Nephron (organoid): ENCODE measurements around the gene NPTN.

Experiments used
- H3K27ac Mint-ChIP-seq, 3 experiments: 2 replicates each; pipeline ENCODE4 v1.8.0; 2020; ENCODE audit warnings: mixed read lengths in 3 of 3, mild to moderate bottlenecking in 2 of 3, moderate library complexity in 1 of 3
- H3K27me3 Mint-ChIP-seq: 2 replicates; pipeline ENCODE4 v1.8.0; 2021; ENCODE audit warnings: low read depth, mild to moderate bottlenecking, moderate library complexity, mixed read lengths
- H3K36me3 Mint-ChIP-seq: 2 replicates; pipeline ENCODE4 v1.8.0; 2020; ENCODE audit warnings: low read depth, mixed read lengths
- H3K4me1 Mint-ChIP-seq: 2 replicates; pipeline ENCODE4 v1.8.0; 2020; ENCODE audit warnings: mixed read lengths
- H3K4me3 Mint-ChIP-seq, 3 experiments: 2 replicates each; pipeline ENCODE4 v1.8.0; 2020; ENCODE audit warnings: mild to moderate bottlenecking in 3 of 3, mixed read lengths in 3 of 3, moderate library complexity in 2 of 3
- H3K9me3 Mint-ChIP-seq: 2 replicates; pipeline ENCODE4 v1.8.0; 2020; ENCODE audit warnings: mixed read lengths
- TF ChIP-seq, protein P1 (sequence below), 3 experiments: fragments of 200-600 bp; sonication (generic); IDR thresholded peaks; one replicate each; pipeline ENCODE4 v1.5.0; 2021; ENCODE audit warnings: antibody characterized with exemption in 3 of 3; ENCODE audit not compliant: unreplicated experiment in 3 of 3

Gene NPTN

DNA sequence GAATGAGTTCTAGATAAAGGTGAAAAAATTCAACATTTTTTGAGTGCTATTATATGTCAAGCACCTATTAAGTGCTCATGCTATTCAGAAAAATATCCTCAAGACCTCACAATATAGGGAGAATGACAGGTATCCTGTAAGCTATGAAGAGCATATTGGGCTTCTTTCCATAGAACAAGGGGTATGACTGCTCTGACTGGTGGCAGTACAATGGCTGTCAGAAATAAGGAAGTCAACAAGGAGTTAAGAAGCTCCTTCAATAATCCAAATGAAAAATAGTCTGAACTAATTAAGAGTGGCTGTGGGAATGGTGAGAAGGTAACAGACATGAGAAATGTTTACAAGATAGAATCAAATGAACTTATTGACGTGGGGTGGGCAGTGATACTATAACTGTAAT, 24.7 kb downstream of the NPTN start:
- H3K27me3 Mint-ChIP-seq, result no peaks in the 10 kb centered on the region
- no peaks in the 10 kb centered on the region for H3K9me3 Mint-ChIP-seq
- TF ChIP-seq, protein P1, sequence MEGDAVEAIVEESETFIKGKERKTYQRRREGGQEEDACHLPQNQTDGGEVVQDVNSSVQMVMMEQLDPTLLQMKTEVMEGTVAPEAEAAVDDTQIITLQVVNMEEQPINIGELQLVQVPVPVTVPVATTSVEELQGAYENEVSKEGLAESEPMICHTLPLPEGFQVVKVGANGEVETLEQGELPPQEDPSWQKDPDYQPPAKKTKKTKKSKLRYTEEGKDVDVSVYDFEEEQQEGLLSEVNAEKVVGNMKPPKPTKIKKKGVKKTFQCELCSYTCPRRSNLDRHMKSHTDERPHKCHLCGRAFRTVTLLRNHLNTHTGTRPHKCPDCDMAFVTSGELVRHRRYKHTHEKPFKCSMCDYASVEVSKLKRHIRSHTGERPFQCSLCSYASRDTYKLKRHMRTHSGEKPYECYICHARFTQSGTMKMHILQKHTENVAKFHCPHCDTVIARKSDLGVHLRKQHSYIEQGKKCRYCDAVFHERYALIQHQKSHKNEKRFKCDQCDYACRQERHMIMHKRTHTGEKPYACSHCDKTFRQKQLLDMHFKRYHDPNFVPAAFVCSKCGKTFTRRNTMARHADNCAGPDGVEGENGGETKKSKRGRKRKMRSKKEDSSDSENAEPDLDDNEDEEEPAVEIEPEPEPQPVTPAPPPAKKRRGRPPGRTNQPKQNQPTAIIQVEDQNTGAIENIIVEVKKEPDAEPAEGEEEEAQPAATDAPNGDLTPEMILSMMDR (IDR thresholded peaks at IDR 0.05; ENCODE audit: unreplicated experiment in 3 of 3), result no peak
- no peak overlapping the region for H3K4me3 Mint-ChIP-seq
- peak overlapping the region; percentile 5 to 14 (median 9) for H3K27ac Mint-ChIP-seq
- H3K36me3 Mint-ChIP-seq, result peaks cover 5% of the 10 kb centered on the region
- peaks cover 38% of the 10 kb centered on the region for H3K4me1 Mint-ChIP-seq

DNA sequence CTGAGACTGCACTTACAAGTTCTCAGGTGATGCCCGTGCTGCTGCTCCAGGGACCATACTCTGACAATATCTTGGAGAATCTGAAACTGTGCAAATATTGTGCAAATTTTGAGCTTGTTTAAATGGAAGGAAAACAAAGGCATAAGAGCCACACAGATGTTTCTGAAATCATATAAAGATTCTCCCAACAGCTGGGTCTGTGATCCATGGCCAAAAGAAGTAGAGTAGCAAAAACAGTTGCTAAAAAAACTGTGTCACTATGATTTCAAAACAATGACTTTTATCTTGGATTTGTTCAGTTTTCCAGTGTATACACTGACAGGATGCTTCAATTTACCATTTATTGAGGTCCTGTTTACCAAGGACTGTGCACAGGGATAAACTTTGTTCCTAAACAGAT, 25.3 kb downstream of the NPTN start:
- H3K4me3 Mint-ChIP-seq, result no peak overlapping the region
- H3K36me3 Mint-ChIP-seq, result peaks cover 5% of the 10 kb centered on the region
- no peaks in the 10 kb centered on the region for H3K9me3 Mint-ChIP-seq
- no peaks in the 10 kb centered on the region for H3K27me3 Mint-ChIP-seq
- H3K4me1 Mint-ChIP-seq, result peaks cover 38% of the 10 kb centered on the region
- TF ChIP-seq, protein P1 (IDR thresholded peaks at IDR 0.05; ENCODE audit: unreplicated experiment in 3 of 3), result no peak
- peak overlapping the region in 2 of 3 experiments; percentile 28 to 59 for H3K27ac Mint-ChIP-seq

DNA sequence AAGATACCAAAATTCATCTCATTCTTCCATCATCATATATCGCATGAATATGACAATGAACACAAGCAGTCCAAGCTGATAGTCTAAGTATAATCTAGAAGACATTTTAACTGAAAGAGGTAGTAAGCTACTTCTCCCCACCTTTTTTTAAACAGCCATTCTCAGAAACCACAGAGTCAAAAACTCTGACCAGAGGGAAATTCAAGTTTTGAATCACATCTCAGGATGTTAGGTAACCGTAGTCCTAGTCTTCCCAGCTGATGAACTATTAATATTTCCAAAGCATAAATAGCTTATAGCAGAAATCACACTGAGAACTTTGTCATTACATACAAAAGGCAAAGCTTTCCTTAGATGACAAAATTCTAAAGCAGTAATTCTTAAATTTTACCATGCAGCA, 25.8 kb downstream of the NPTN start:
- H3K4me3 Mint-ChIP-seq, result no peak overlapping the region
- no peaks in the 10 kb centered on the region for H3K27me3 Mint-ChIP-seq
- TF ChIP-seq, protein P1 (IDR thresholded peaks at IDR 0.05; ENCODE audit: unreplicated experiment in 3 of 3), result no peak
- no peaks in the 10 kb centered on the region for H3K9me3 Mint-ChIP-seq
- peak overlapping the region; percentile 28 to 62 (median 59) for H3K27ac Mint-ChIP-seq
- H3K36me3 Mint-ChIP-seq, result peaks cover 5% of the 10 kb centered on the region
- peaks cover 38% of the 10 kb centered on the region for H3K4me1 Mint-ChIP-seq

DNA sequence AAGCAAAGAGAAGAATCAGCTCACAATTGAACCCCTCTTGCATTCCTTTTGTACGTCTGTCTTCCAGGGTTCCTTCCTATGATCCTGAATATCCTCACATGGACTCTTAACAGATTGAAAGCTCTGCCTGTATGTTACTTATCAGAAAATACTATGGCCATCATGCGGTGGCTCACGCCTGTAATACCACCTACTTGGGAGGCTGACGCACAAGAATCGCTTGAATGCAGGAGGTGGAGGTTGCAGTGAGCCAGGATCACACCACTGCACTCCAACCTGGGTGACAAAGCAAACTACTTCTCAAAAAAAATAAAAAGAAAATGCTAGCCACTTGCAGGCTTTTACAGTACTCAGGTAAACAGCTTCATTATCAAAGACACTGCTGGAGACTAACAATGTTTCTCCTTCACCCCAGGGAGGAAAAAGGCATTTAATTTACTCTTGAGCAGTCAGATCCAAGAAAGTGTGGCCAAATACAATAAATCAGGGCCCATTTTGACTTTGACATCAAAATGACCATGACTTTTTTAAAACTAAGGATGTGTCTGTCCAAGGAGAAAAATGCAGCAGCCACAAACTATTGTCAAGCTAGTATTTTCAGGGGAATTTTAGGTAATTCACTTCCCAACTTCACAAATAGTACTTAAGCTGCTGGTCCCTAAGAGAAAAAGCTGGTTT, 27.3 kb downstream of the NPTN start:
- Mint-ChIP-seq H3K27ac (peak overlapping the region; percentile 59 to 78 (median 75)), H3K4me1 (peaks cover 38% of the 10 kb centered on the region), H3K36me3 (peaks cover 5% of the 10 kb centered on the region), H3K4me3 (peak overlapping the region in 1 of 3 experiments; percentile 17), H3K27me3 (no peaks in the 10 kb centered on the region), H3K9me3 (no peaks in the 10 kb centered on the region)
- TF ChIP-seq, protein P1 (IDR thresholded peaks at IDR 0.05; ENCODE audit: unreplicated experiment in 3 of 3), result no peak

DNA sequence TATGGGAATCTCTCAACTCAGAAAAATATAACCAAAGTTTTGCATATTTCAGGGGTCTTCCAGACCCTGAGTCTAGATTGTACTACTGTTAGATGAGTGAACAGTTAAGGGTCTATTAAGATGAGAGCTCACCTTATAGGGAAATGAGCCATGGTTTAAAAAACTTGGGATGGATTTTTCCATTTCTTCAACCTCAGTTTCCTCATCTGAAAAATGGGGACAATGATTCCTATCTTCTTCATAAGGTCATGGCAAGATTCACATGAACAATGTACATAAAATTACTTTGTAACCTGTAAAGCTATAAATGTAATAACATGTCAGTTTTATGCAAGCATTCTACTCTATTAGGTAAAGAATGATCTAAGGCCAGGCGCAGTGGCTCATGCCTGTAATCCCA, 28.7 kb downstream of the NPTN start:
- peak overlapping the region in 1 of 3 experiments; percentile 24 for H3K27ac Mint-ChIP-seq
- H3K4me1 Mint-ChIP-seq, result peaks cover 35% of the 10 kb centered on the region
- TF ChIP-seq, protein P1 (IDR thresholded peaks at IDR 0.05; ENCODE audit: unreplicated experiment in 3 of 3), result no peak
- H3K36me3 Mint-ChIP-seq, result peaks cover 5% of the 10 kb centered on the region
- no peak overlapping the region for H3K4me3 Mint-ChIP-seq
- H3K9me3 Mint-ChIP-seq, result no peaks in the 10 kb centered on the region
- no peaks in the 10 kb centered on the region for H3K27me3 Mint-ChIP-seq

DNA sequence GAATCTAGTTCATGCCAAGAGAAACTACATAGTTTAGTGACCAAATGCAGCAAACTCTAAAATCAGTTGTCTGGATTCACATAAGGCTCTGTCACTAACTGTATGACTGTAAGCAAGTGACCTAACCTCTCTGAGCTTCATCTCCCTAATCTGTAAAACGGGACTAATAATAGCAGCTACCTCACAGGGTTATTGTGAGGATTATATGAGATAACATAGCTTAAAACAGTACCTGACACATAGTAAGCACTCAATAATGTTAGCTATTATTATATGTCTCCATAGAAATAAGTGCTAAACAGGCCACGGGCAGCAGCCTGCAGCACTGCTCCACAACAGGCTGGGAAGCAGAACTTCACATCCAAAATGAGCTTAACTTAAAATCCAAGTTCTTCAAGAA, 30.2 kb downstream of the NPTN start:
- Mint-ChIP-seq H3K27ac (no peak overlapping the region), H3K4me1 (peaks cover 39% of the 10 kb centered on the region), H3K9me3 (no peaks in the 10 kb centered on the region), H3K4me3 (no peak overlapping the region), H3K27me3 (no peaks in the 10 kb centered on the region), H3K36me3 (no peaks in the 10 kb centered on the region)
- TF ChIP-seq, protein P1 (IDR thresholded peaks at IDR 0.05; ENCODE audit: unreplicated experiment in 3 of 3), result no peak
